ENCODE measurements around the gene ORM1. TPM values are rescaled to one million over a fixed set of nuclear protein-coding genes. Genes with fewer than 3 reads are reported as not detected.
A peak's percentile ranks its signal among the peaks of the same experiment; 100 is the strongest.

The ORM1 gene
- total RNA-seq, 2 donors from 2014 or later: 1.8 TPM; not detected in 1

GRCh38 chr9:114286146-114286679 is 36.7 kb upstream of the ORM1 start:
- peak; percentile 24 for DNase-seq (ENCODE audit: low spot score)
- intact Hi-C loops (cut with DNase I): loop anchor here (5.0 kb wide), 3 partner anchors 124 to 204 kb away; partner anchors contain the start of gene COL27A1 (in 1 of the 2)

GRCh38 chr9:114287001-114287762 is 35.7 kb upstream of the ORM1 start:
- intact Hi-C loops (cut with DNase I): loop anchor here (5.0 kb wide), 3 partner anchors 125 to 205 kb away; partner anchors contain the start of gene COL27A1 (in 1 of the 2)
- peak; percentile 74 for DNase-seq (ENCODE audit: low spot score)

- DNase-seq (ENCODE audit: low spot score): peak; percentile 49
- intact Hi-C loops (cut with DNase I): loop anchor here (5.0 kb wide), 3 partner anchors 125 to 205 kb away; partner anchors contain the start of gene COL27A1 (in 1 of the 2)
These were observed 35.1 kb upstream of the ORM1 start for GRCh38 chr9:114287763-114288192.

- intact Hi-C loops (cut with DNase I): loop anchor here (5.0 kb wide), 3 partner anchors 126 to 206 kb away; partner anchors contain the start of gene COL27A1 (in 1 of the 2)
- peak; percentile 74 for DNase-seq (ENCODE audit: low spot score)
These were observed 34.5 kb upstream of the ORM1 start for GRCh38 chr9:114288193-114289091.

- peak; percentile 66 for DNase-seq (ENCODE audit: low spot score)
- intact Hi-C loops (cut with DNase I): loop anchor here (5.0 kb wide), 3 partner anchors 127 to 207 kb away; partner anchors contain the start of gene COL27A1 (in 1 of the 2)
These were observed 33.8 kb upstream of the ORM1 start for GRCh38 chr9:114289106-114289505.

GRCh38 chr9:114289571-114290481 is 33.1 kb upstream of the ORM1 start:
- peak; percentile 46 for DNase-seq (ENCODE audit: low spot score)
- intact Hi-C loops (cut with DNase I): loop anchor here (5.0 kb wide), 4 partner anchors 128 to 208 kb away; partner anchors contain the start of gene COL27A1 (in 1 of the 2)

GRCh38 chr9:114290561-114290986 is 32.3 kb upstream of the ORM1 start:
- intact Hi-C loops (cut with DNase I): loop anchor here in 1 of 2 donors (5.0 kb wide), 1 partner anchor 183 kb away; no protein-coding TSS in a partner anchor
- peak; percentile 62 for DNase-seq (ENCODE audit: low spot score)

GRCh38 chr9:114291064-114291474 is 31.8 kb upstream of the ORM1 start:
- intact Hi-C loops (cut with DNase I): loop anchor here in 1 of 2 donors (5.0 kb wide), 1 partner anchor 184 kb away; no protein-coding TSS in a partner anchor
- peak; percentile 90 for DNase-seq (ENCODE audit: low spot score)

- DNase-seq (ENCODE audit: low spot score): peak; percentile 29
- intact Hi-C loops (cut with DNase I): loop anchor here in 1 of 2 donors (5.0 kb wide), 1 partner anchor 185 kb away; no protein-coding TSS in a partner anchor
These were observed 30.9 kb upstream of the ORM1 start for GRCh38 chr9:114291886-114292590.

GRCh38 chr9:114294664-114295063 is 28.2 kb upstream of the ORM1 start:
- no peak for DNase-seq (ENCODE audit: low spot score)
- intact Hi-C loops (cut with DNase I): loop anchor here in 1 of 2 donors (5.0 kb wide), 1 partner anchor 187 kb away; no protein-coding TSS in a partner anchor

- no peak for DNase-seq (ENCODE audit: low spot score)
- intact Hi-C loops (cut with DNase I): no loop called here
These were observed 26.6 kb upstream of the ORM1 start for GRCh38 chr9:114296338-114296737.

GRCh38 chr9:114299286-114300152 is 23.4 kb upstream of the ORM1 start:
- peak; percentile 43 for DNase-seq (ENCODE audit: low spot score)
- intact Hi-C loops (cut with DNase I): no loop called here

GRCh38 chr9:114300153-114300845 is 22.6 kb upstream of the ORM1 start:
- intact Hi-C loops (cut with DNase I): no loop called here
- peak; percentile 70 for DNase-seq (ENCODE audit: low spot score)

GRCh38 chr9:114300846-114301797 is 21.8 kb upstream of the ORM1 start:
- intact Hi-C loops (cut with DNase I): no loop called here
- peak; percentile 54 for DNase-seq (ENCODE audit: low spot score)

Data from posterior vena cava (tissue), 2 donors.